K562 (cell line): ENCODE results near the gene MFSD11. TPM values are rescaled to one million over a fixed set of nuclear protein-coding genes. Genes with fewer than 3 reads are reported as not detected.

Experiments used
- ATAC-seq: fragments of 200-7000 bp; cut with Tn5 transposase; 3 replicates; pipeline ENCODE4 v1.9.1; 2020; ENCODE audit warnings: moderate library complexity
- BruUV-seq: library from RNA; stranded (reverse); fragments of 400-500 nt; replicated peaks from 2 replicates; lab custom pipeline; 2021; lab: Mats Ljungman, UMichigan
- CTCF ChIA-PET: fragments of 300-600 bp; formaldehyde crosslinking; extraction: SDS; loops from one replicate; lab custom pipeline; 2021; ENCODE audit warnings: low intra/inter-chr PET ratio; lab: Yijun Ruan, JAX
- POLR2A ChIA-PET: fragments of 300-600, 350-650 bp; sonication (Branson Sonifier 250); formaldehyde crosslinking; extraction: SDS; loops from one replicate; lab custom pipeline; 2021; ENCODE audit warnings: antibody characterized with exemption, inconsistent platforms; lab: Yijun Ruan, JAX
- DNase-seq, 4 experiments: peaks; one replicate each; pipeline versions ENCODE4 v3.0.0 to v3.0.0-alpha.2; 2011 to 2018; ENCODE audit warnings: low spot score in 3 of 4, mixed read lengths in 3 of 4; ENCODE audit errors: extremely low read depth in 1 of 4
- FAIRE-seq: peaks from 2 replicates; lab custom pipeline; 2011; peaks lifted over from hg19 to GRCh38; lab: Jason Lieb, UNC
- H2AFZ ChIP-seq: 2 replicates; pipeline ENCODE4 v1.6.0; 2011; ENCODE audit warnings: low read depth, low read length, control low read depth, inconsistent platforms
- H3K27ac ChIP-seq: fragments of 200-600 bp; 3 replicates; pipeline ENCODE4 v1.8.0; 2011; ENCODE audit warnings: low read depth, mild to moderate bottlenecking, control low read depth, inconsistent platforms, low read length, moderate library complexity, mixed read lengths; ENCODE audit errors: extremely low read depth
- H3K27me3 ChIP-seq, 2 experiments: fragments of 300-600 bp in 1 of 2; 2 replicates in 1 of 2; 3 replicates in 1 of 2; pipeline versions ENCODE4 v1.6.0 to v1.8.0; 2011; ENCODE audit warnings: inconsistent platforms in 2 of 2, low read length in 2 of 2, mild to moderate bottlenecking in 1 of 2, mixed read lengths in 1 of 2, moderate library complexity in 1 of 2; ENCODE audit not compliant: control insufficient read depth in 2 of 2, insufficient read depth in 2 of 2
- H3K36me3 ChIP-seq: fragments of 300-600 bp; 3 replicates; pipeline ENCODE4 v1.8.0; 2011; ENCODE audit warnings: mild to moderate bottlenecking, low read length, inconsistent platforms; ENCODE audit not compliant: control insufficient read depth, insufficient read depth
- H3K4me1 ChIP-seq, 2 experiments: fragments of 200-600 bp in 1 of 2; replicated peaks in 1 of 2; 2 replicates in 1 of 2; 3 replicates in 1 of 2; pipeline versions ENCODE4 v1.5.1 to v1.8.0; 2011; ENCODE audit warnings: inconsistent platforms in 2 of 2, low read length in 2 of 2, mild to moderate bottlenecking in 1 of 2, mixed read lengths in 1 of 2, moderate library complexity in 1 of 2; ENCODE audit not compliant: control insufficient read depth in 2 of 2, insufficient read depth in 2 of 2
- H3K4me2 ChIP-seq: 2 replicates; pipeline ENCODE4 v1.6.1; 2011; ENCODE audit warnings: low read length, control low read depth, inconsistent platforms, mixed read lengths; ENCODE audit not compliant: insufficient read depth
- H3K4me3 ChIP-seq: fragments of 200-600 bp; sonication (generic), shearing (Covaris generic); 2 replicates; pipeline ENCODE4 v1.5.1; 2016; ENCODE audit warnings: control low read depth, inconsistent platforms
- H3K79me2 ChIP-seq: fragments of 200-600 bp; 3 replicates; pipeline ENCODE4 v1.8.0; 2011; ENCODE audit warnings: low read length, inconsistent platforms; ENCODE audit not compliant: control insufficient read depth, insufficient read depth
- H3K9ac ChIP-seq, 2 experiments: 2 replicates each; pipeline versions ENCODE4 v1.6.0 to v1.6.1; 2011; ENCODE audit warnings: low read depth in 2 of 2, low read length in 2 of 2, control low read depth in 1 of 2, inconsistent platforms in 1 of 2, mild to moderate bottlenecking in 1 of 2, mixed read lengths in 1 of 2; ENCODE audit not compliant: insufficient read depth in 1 of 2
- H3K9me1 ChIP-seq: one replicate; pipeline ENCODE4 v1.6.0; 2011; ENCODE audit warnings: inconsistent platforms, mild to moderate bottlenecking, low read length, moderate library complexity; ENCODE audit not compliant: control insufficient read depth, insufficient read depth
- H3K9me3 ChIP-seq: replicated peaks from 2 replicates; pipeline ENCODE4 v1.5.1; 2011; ENCODE audit warnings: low read depth, low read length, inconsistent platforms; ENCODE audit not compliant: control insufficient read depth, insufficient read depth
- H4K20me1 ChIP-seq: replicated peaks from 2 replicates; pipeline ENCODE4 v1.6.1; 2011; ENCODE audit warnings: low read length, inconsistent platforms, mixed read lengths; ENCODE audit not compliant: control insufficient read depth, insufficient read depth
- ARHGAP35 ChIP-seq: fragments of 450-650 bp; IDR thresholded peaks from 2 replicates; pipeline ENCODE4 v1.6.1; 2018; ENCODE audit not compliant: partially characterized antibody
- CBFA2T2 ChIP-seq: fragments of 450-650 bp; conservative IDR thresholded peaks from 2 replicates; pipeline ENCODE4 v1.6.1; 2017; ENCODE audit warnings: mild to moderate bottlenecking
- HDAC1 ChIP-seq, 2 experiments: fragments of 450-650 bp; IDR thresholded peaks; 2 replicates each; pipeline ENCODE4 v1.6.1; 2016 to 2017; ENCODE audit warnings: inconsistent platforms in 1 of 2, mild to moderate bottlenecking in 1 of 2, moderate library complexity in 1 of 2
- IRF2 ChIP-seq: sonication (generic); formaldehyde crosslinking; IDR thresholded peaks from 2 replicates; pipeline ENCODE4 v1.8.1; 2022; ENCODE audit warnings: mild to moderate bottlenecking, missing genetic modification reagents
- KAT7 ChIP-seq: sonication (generic); formaldehyde crosslinking; IDR thresholded peaks from 2 replicates; pipeline ENCODE4 v1.8.0; 2022; ENCODE audit warnings: missing genetic modification reagents, mild to moderate bottlenecking, borderline replicate concordance
- NCOA1 ChIP-seq: fragments of 450-650 bp; IDR thresholded peaks from 2 replicates; pipeline ENCODE4 v1.6.1; 2016; ENCODE audit warnings: low read depth
- NUFIP1 ChIP-seq: fragments of 450-650 bp; IDR thresholded peaks from 2 replicates; pipeline ENCODE4 v1.6.1; 2018; ENCODE audit not compliant: partially characterized antibody
- PTRF ChIP-seq: fragments of 450-650 bp; IDR thresholded peaks from 2 replicates; pipeline ENCODE4 v1.6.1; 2016; ENCODE audit warnings: mild to moderate bottlenecking, missing genetic modification characterization, missing compliant biosample characterization
- RBM34 ChIP-seq: fragments of 200-400 bp; formaldehyde crosslinking; IDR thresholded peaks from 2 replicates; pipeline ENCODE4 v1.6.1; 2018; ENCODE audit warnings: low read length, borderline replicate concordance; ENCODE audit not compliant: insufficient read depth
- YY1 ChIP-seq, 3 experiments: IDR thresholded peaks; 2 replicates each; pipeline ENCODE4 v1.6.1; 2011; ENCODE audit warnings: low read length in 2 of 3, mild to moderate bottlenecking in 2 of 3, moderate library complexity in 2 of 3, borderline replicate concordance in 1 of 3, control low read depth in 1 of 3, low read depth in 1 of 3; ENCODE audit not compliant: insufficient read depth in 3 of 3, insufficient replicate concordance in 2 of 3, control insufficient read depth in 1 of 3, insufficient read length in 1 of 3; ENCODE audit errors: extremely low read depth in 1 of 3
- ZKSCAN3 ChIP-seq: fragments of 250-450 bp; sonication (Bioruptor Pico); IDR thresholded peaks from 2 replicates; pipeline ENCODE4 v1.4.0; 2020
- ZNF507 ChIP-seq: conservative IDR thresholded peaks from 2 replicates; pipeline ENCODE4 v1.6.1; 2017; ENCODE audit warnings: missing genetic modification characterization, missing compliant biosample characterization
- WGBS: fragments of 100-300 bp; shearing (Covaris generic); methylation state at CpG from one replicate; pipeline ENCODE4 v1.1.6; 2016; ENCODE audit warnings: low coverage, mixed read lengths; ENCODE audit not compliant: insufficient coverage; ENCODE audit errors: missing lambda C conversion rate; 5-methylcytosine and 5-hydroxymethylcytosine counted together
- in situ Hi-C: fragments of 300-500 bp; cut with MboI; formaldehyde crosslinking; loops from 4 replicates; pipeline ENCODE4 v1.15.0; 2018; ENCODE audit warnings: inconsistent platforms, mixed read lengths
- intact Hi-C: fragments of 100-400 bp; cut with micrococcal nuclease; formaldehyde crosslinking; loops from 2 replicates; pipeline ENCODE4 v1.14.2; 2022
- polyA plus RNA-seq, 8 experiments: library from polyadenylated mRNA; depleted of rRNA in 4 of 8; stranded (reverse) in 5 of 8; unstranded in 3 of 8; fragments of >200 nt; fragmentation: Nextera tagmentation in 2 of 8; fragmentation: Illumina TruSeq in 1 of 8; extraction: Ambion mirVana in 2 of 8; extraction: Trizol in 1 of 8; gene quantifications; 2 replicates each; pipeline versions ENCODE4 v1.2.1 to v1.2.3, GENCODE V29; 2011 to 2014; ENCODE audit warnings: inconsistent platforms in 1 of 8, missing spikeins in 1 of 8
- total RNA-seq, 7 experiments: library from RNA; depleted of rRNA in 6 of 7; stranded (reverse); fragments of >200 nt in 6 of 7; fragmentation: Illumina TruSeq in 2 of 7; extraction: Trizol in 2 of 7; gene quantifications; 2 replicates each; pipeline versions ENCODE4 v1.2.1 to v1.2.3, GENCODE V29; 2011 to 2021; ENCODE audit warnings: low replicate concordance in 1 of 7
- TF ChIP-seq, protein P1 (sequence below): sonication (generic); formaldehyde crosslinking; IDR thresholded peaks from 2 replicates; pipeline ENCODE4 v1.8.1; 2023; ENCODE audit warnings: missing genetic modification reagents, mild to moderate bottlenecking, borderline replicate concordance
- TF ChIP-seq, protein P2 (sequence below): fragments of 150-350 bp; conservative IDR thresholded peaks from 2 replicates; pipeline ENCODE4 v1.6.1; 2014; ENCODE audit warnings: low read length
- TF ChIP-seq, protein P3 (sequence below): sonication (generic); formaldehyde crosslinking; IDR thresholded peaks from 2 replicates; pipeline ENCODE4 v1.8.0; 2022; ENCODE audit warnings: mild to moderate bottlenecking, missing genetic modification reagents

The MFSD11 gene
- total and polyA plus RNA-seq, 9 of the 15 experiments (the other 6 are each of a cell fraction or from before 2014, with no cell fraction given): 14.4 to 24.5 (median 19.9) TPM

DNA sequence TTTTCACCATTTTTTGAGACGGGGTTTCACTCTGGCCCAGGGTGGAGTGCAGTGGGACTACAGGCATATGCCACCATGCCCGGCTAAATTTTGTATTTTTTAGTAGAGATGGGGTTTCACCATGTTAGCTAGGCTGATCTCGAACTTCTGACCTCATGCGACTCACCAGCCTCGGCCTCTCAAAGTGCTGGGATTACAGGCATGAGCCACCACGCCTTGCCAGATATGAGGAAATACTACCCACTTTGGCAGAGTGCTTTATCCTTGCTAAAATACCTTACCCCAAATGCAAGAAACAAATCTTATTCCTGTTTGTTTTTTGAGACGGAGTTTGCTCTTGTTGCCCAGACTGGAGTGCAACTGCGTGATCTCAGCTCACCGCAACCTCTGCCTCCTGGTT lies 67.4 kb downstream of the MFSD11 start:
- no peaks in the 10 kb centered on the region for H3K27me3 ChIP-seq
- no peaks in the 10 kb centered on the region for H4K20me1 ChIP-seq
- H3K9me1 ChIP-seq: no peaks in the 10 kb centered on the region
- ChIA-PET CTCF (no interaction called here), POLR2A (interaction anchor here (1.0 to 1.4 kb wide), 2 partner anchors 17 to 26 kb away, joined by 3 to 4 read pairs; no protein-coding TSS in a partner anchor)
- BruUV-seq: no TSS peak
- H3K9me3 ChIP-seq: no peaks in the 10 kb centered on the region; the same call in 1 of the 2 replicates
- no peaks in the 10 kb centered on the region for H3K79me2 ChIP-seq
- no peak overlapping the region for H3K4me2 ChIP-seq
- no peak overlapping the region for H3K4me3 ChIP-seq
- H3K36me3 ChIP-seq: no peaks in the 10 kb centered on the region
- intact Hi-C loops: no loop called here
- no peak for DNase-seq
- in situ Hi-C loops: no loop called here
- no peak overlapping the region for H3K27ac ChIP-seq
- H3K9ac ChIP-seq: no peak overlapping the region
- no peak overlapping the region for H2AFZ ChIP-seq
- H3K4me1 ChIP-seq: no peaks in the 10 kb centered on the region; a peak in 1 of 5 replicates
- no peak for ATAC-seq
- 35% methylated on average over 9 of the region's 9 CpGs for WGBS
- no peak for FAIRE-seq
- TF ChIP-seq, protein P1, sequence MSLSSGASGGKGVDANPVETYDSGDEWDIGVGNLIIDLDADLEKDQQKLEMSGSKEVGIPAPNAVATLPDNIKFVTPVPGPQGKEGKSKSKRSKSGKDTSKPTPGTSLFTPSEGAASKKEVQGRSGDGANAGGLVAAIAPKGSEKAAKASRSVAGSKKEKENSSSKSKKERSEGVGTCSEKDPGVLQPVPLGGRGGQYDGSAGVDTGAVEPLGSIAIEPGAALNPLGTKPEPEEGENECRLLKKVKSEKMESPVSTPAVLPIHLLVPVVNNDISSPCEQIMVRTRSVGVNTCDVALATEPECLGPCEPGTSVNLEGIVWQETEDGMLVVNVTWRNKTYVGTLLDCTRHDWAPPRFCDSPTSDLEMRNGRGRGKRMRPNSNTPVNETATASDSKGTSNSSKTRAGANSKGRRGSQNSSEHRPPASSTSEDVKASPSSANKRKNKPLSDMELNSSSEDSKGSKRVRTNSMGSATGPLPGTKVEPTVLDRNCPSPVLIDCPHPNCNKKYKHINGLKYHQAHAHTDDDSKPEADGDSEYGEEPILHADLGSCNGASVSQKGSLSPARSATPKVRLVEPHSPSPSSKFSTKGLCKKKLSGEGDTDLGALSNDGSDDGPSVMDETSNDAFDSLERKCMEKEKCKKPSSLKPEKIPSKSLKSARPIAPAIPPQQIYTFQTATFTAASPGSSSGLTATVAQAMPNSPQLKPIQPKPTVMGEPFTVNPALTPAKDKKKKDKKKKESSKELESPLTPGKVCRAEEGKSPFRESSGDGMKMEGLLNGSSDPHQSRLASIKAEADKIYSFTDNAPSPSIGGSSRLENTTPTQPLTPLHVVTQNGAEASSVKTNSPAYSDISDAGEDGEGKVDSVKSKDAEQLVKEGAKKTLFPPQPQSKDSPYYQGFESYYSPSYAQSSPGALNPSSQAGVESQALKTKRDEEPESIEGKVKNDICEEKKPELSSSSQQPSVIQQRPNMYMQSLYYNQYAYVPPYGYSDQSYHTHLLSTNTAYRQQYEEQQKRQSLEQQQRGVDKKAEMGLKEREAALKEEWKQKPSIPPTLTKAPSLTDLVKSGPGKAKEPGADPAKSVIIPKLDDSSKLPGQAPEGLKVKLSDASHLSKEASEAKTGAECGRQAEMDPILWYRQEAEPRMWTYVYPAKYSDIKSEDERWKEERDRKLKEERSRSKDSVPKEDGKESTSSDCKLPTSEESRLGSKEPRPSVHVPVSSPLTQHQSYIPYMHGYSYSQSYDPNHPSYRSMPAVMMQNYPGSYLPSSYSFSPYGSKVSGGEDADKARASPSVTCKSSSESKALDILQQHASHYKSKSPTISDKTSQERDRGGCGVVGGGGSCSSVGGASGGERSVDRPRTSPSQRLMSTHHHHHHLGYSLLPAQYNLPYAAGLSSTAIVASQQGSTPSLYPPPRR (CRISPR knock-in tag): no peak
- TF ChIP-seq CBFA2T2 (no peak), RBM34 (no peak), PTRF (tag) (no peak), ARHGAP35 (no peak), ZKSCAN3 (CRISPR knock-in tag) (no peak), NUFIP1 (no peak), YY1 (IDR thresholded peaks at IDR 0.05; ENCODE audit: borderline replicate concordance in 1 of 3, control insufficient read depth in 1 of 3, extremely low read depth in 1 of 3, insufficient read depth in 3 of 3, insufficient read length in 1 of 3, insufficient replicate concordance in 2 of 3, low read depth in 1 of 3, low read length in 2 of 3) (no peak), KAT7 (CRISPR knock-in tag) (no peak), ZNF507 (tag) (no peak), IRF2 (no peak), HDAC1 (IDR thresholded peaks at IDR 0.05) (no peak), NCOA1 (no peak)
- TF ChIP-seq, protein P2, sequence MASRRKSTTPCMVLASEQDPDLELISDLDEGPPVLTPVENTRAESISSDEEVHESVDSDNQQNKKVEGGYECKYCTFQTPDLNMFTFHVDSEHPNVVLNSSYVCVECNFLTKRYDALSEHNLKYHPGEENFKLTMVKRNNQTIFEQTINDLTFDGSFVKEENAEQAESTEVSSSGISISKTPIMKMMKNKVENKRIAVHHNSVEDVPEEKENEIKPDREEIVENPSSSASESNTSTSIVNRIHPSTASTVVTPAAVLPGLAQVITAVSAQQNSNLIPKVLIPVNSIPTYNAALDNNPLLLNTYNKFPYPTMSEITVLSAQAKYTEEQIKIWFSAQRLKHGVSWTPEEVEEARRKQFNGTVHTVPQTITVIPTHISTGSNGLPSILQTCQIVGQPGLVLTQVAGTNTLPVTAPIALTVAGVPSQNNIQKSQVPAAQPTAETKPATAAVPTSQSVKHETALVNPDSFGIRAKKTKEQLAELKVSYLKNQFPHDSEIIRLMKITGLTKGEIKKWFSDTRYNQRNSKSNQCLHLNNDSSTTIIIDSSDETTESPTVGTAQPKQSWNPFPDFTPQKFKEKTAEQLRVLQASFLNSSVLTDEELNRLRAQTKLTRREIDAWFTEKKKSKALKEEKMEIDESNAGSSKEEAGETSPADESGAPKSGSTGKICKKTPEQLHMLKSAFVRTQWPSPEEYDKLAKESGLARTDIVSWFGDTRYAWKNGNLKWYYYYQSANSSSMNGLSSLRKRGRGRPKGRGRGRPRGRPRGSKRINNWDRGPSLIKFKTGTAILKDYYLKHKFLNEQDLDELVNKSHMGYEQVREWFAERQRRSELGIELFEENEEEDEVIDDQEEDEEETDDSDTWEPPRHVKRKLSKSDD: no peak
- TF ChIP-seq, protein P3, sequence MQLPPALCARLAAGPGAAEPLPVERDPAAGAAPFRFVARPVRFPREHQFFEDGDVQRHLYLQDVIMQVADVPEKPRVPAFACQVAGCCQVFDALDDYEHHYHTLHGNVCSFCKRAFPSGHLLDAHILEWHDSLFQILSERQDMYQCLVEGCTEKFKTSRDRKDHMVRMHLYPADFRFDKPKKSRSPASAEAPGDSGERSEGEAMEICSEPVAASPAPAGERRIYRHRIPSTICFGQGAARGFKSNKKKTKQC (CRISPR knock-in tag): no peak
